ENCODE measurements around the gene MED15. TPM values are rescaled to one million over a fixed set of nuclear protein-coding genes. Genes with fewer than 3 reads are reported as not detected.
"Not testable (repeated sequence)": the region's sequence is repeated elsewhere in the genome, so short reads cannot be mapped to it uniquely, and the experiment has no call there.

The MED15 gene
- total and polyA plus RNA-seq, 3 donors from 2014 or later, result 71.0 to 101 (median 81.6) TPM

- no peak overlapping the region for H3K27ac ChIP-seq
- WGBS, 2 donors, result 61% methylated on average over 4 of the region's 4 CpGs
- no peak for DNase-seq
- H3K9me3 ChIP-seq, result no peaks in the 10 kb centered on the region
- H3K4me3 ChIP-seq, result no peak overlapping the region
- no peaks in the 10 kb centered on the region for H3K27me3 ChIP-seq
- no peaks in the 10 kb centered on the region for H3K36me3 ChIP-seq (ENCODE audit: low read depth, missing control alignments)
- TF ChIP-seq CTCF (IDR thresholded peaks at IDR 0.05) (no peak), POLR2A (IDR thresholded peaks at IDR 0.05) (no peak)
- intact Hi-C loops (cut with DNase I; ENCODE audit: low total_unique reads), result no loop called here
- H3K4me1 ChIP-seq, result no peaks in the 10 kb centered on the region
Measured at GRCh38 chr22:20618488-20618887, 111.1 kb downstream of the MED15 start.

GRCh38 chr22:20619045-20619892 is 111.9 kb downstream of the MED15 start:
- 85% methylated on average over 8 of the region's 8 CpGs for WGBS, 2 donors

GRCh38 chr22:20619893-20620194 is 112.4 kb downstream of the MED15 start:
- H3K9me3 ChIP-seq; H3K4me1 ChIP-seq; H3K27ac ChIP-seq; H3K36me3 ChIP-seq (ENCODE audit: low read depth, missing control alignments); DNase-seq; H3K27me3 ChIP-seq; H3K4me3 ChIP-seq; intact Hi-C loops (cut with DNase I; ENCODE audit: low total_unique reads): not testable (repeated sequence)
- 88 to 92% methylated on average over 1 of the region's 1 CpG for WGBS, 2 donors

More at GRCh38 chr22:20619045-20619892, 111.9 kb downstream of the MED15 start:
- no peak overlapping the region for H3K27ac ChIP-seq
- no peaks in the 10 kb centered on the region for H3K9me3 ChIP-seq
- intact Hi-C loops (cut with DNase I; ENCODE audit: low total_unique reads), result no loop called here
- no peak for DNase-seq
- TF ChIP-seq POLR2A (IDR thresholded peaks at IDR 0.05) (no peak), CTCF (IDR thresholded peaks at IDR 0.05) (no peak)
- H3K27me3 ChIP-seq, result no peaks in the 10 kb centered on the region
- no peaks in the 10 kb centered on the region for H3K36me3 ChIP-seq (ENCODE audit: low read depth, missing control alignments)
- H3K4me1 ChIP-seq, result no peaks in the 10 kb centered on the region
- no peak overlapping the region for H3K4me3 ChIP-seq

- Histone ChIP-seq H3K4me3 (no peak overlapping the region), H3K36me3 (ENCODE audit: low read depth, missing control alignments) (no peaks in the 10 kb centered on the region), H3K27ac (no peak overlapping the region), H3K9me3 (no peaks in the 10 kb centered on the region), H3K27me3 (no peaks in the 10 kb centered on the region), H3K4me1 (no peaks in the 10 kb centered on the region)
- DNase-seq, result no peak
- intact Hi-C loops (cut with DNase I; ENCODE audit: low total_unique reads), result no loop called here
- TF ChIP-seq CTCF (IDR thresholded peaks at IDR 0.05), result no peak
- no peak for TF ChIP-seq POLR2A (IDR thresholded peaks at IDR 0.05)
- WGBS, 2 donors, result 40 to 46% methylated on average over 1 of the region's 1 CpG
Measured at GRCh38 chr22:20621162-20621561, 113.8 kb downstream of the MED15 start.

GRCh38 chr22:20622650-20623339 is 115.4 kb downstream of the MED15 start:
- 78 to 86% methylated on average over 13 of the region's 13 CpGs for WGBS, 2 donors
- TF ChIP-seq CTCF (IDR thresholded peaks at IDR 0.05), result no peak
- no peak for TF ChIP-seq POLR2A (IDR thresholded peaks at IDR 0.05)
- Histone ChIP-seq H3K27me3 (no peaks in the 10 kb centered on the region), H3K9me3 (no peaks in the 10 kb centered on the region), H3K27ac (no peak overlapping the region), H3K4me1 (no peaks in the 10 kb centered on the region), H3K36me3 (ENCODE audit: low read depth, missing control alignments) (no peaks in the 10 kb centered on the region), H3K4me3 (no peak overlapping the region)
- intact Hi-C loops (cut with DNase I; ENCODE audit: low total_unique reads), result no loop called here
- no peak for DNase-seq
